ENCODE measurements around the gene COL17A1.

DNA sequence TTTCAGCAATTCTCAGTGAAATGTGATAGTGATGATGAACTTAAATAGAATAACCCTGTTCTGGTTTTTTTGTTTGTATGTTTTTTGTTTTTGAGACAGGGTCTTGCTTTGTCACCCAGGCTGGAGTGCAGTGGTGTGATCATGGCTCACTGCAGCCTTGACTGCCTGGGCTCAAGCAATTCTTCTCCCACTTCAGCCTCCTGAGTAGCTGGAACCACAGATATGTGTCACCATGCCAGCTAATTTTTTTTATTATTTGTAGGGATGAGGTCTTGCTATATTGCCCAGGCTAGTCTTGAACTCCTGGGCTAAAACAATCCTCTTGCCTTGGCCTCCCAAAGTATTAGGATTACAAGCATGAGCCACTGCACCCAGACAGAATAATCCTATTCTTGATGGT, 14.3 kb upstream of the COL17A1 start:
- TF ChIP-seq, protein P1, sequence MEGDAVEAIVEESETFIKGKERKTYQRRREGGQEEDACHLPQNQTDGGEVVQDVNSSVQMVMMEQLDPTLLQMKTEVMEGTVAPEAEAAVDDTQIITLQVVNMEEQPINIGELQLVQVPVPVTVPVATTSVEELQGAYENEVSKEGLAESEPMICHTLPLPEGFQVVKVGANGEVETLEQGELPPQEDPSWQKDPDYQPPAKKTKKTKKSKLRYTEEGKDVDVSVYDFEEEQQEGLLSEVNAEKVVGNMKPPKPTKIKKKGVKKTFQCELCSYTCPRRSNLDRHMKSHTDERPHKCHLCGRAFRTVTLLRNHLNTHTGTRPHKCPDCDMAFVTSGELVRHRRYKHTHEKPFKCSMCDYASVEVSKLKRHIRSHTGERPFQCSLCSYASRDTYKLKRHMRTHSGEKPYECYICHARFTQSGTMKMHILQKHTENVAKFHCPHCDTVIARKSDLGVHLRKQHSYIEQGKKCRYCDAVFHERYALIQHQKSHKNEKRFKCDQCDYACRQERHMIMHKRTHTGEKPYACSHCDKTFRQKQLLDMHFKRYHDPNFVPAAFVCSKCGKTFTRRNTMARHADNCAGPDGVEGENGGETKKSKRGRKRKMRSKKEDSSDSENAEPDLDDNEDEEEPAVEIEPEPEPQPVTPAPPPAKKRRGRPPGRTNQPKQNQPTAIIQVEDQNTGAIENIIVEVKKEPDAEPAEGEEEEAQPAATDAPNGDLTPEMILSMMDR (IDR thresholded peaks at IDR 0.05; ENCODE audit: low read length), result no peak
- no peak for TF ChIP-seq EZH2 (IDR thresholded peaks at IDR 0.05; ENCODE audit: borderline replicate concordance, low read length)
